ENCODE data around the gene LRRC9.

- TF ChIP-seq POLR2A (IDR thresholded peaks at IDR 0.05), result no peak
- no peak for TF ChIP-seq CTCF (IDR thresholded peaks at IDR 0.05)
Observed at GRCh38 chr14:60003991-60004390, 84.0 kb downstream of the LRRC9 start.
